GM18870 (cell line): ENCODE data around the gene THSD7A.

Source experiments
- ATAC-seq: cut with Tn5 transposase; IDR thresholded peaks from one replicate; pipeline ENCODE4 v1.9.1; 2021; ENCODE audit warnings: moderate library complexity; ENCODE audit not compliant: unreplicated experiment

Gene THSD7A

DNA sequence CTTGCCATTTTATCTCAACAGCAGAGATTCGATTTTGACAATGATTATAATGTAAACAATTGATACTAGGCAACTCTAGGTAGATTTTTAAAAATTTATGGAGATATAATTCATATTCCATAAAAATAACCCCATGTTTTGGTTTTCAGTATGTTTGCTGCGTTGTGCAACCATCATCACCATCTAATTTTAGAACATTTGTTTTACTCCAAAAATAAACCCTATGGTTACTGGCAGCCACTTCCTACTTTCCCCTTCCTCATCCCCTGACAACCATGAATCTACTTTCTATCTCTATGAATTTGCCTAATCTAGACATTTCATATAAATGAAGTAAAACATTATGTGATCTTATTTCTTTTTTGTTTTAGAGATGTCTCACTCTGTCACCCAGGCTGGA lies 401.9 kb downstream of the THSD7A start:
- no peak for ATAC-seq

DNA sequence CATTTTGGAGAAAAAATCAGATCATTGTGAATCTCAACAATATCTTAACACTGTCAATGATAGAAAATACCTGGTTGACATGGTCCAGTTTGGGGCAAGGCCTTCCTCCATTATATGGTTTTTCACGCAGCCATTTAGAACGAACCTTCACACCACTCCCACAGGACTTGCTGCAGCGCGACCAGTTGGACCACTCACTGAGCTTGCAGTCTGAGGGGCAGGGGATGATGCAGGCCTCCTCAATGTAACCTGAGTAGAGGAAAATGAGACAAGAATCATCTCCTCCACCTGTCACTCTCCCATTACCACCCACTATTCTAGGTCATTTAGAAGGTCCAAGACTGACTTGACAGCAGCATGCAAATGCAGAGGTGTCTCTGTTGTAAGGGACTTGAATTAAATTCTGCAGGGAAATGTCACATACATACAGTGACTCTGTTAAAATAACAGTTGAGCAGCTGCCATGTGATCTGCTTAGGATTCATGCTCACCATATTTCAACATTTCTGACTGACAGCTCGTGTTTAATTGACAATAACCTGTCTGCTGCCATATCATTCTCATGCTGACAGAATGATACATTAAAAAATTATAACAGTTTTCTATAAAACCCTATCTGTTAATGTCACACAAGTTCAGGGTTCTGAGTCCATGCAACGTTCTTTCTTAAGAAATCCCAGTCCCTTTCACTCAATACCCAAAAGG lies 403.0 kb downstream of the THSD7A start:
- ATAC-seq = no peak

- ATAC-seq = peak; percentile 67
Observed at GRCh38 chr7:11427686-11428273, 404.2 kb downstream of the THSD7A start.

- ATAC-seq = no peak
Observed at GRCh38 chr7:11424006-11424405, 408.0 kb downstream of the THSD7A start.

GRCh38 chr7:11420049-11420448 lies 411.9 kb downstream of the THSD7A start:
- ATAC-seq = no peak

DNA sequence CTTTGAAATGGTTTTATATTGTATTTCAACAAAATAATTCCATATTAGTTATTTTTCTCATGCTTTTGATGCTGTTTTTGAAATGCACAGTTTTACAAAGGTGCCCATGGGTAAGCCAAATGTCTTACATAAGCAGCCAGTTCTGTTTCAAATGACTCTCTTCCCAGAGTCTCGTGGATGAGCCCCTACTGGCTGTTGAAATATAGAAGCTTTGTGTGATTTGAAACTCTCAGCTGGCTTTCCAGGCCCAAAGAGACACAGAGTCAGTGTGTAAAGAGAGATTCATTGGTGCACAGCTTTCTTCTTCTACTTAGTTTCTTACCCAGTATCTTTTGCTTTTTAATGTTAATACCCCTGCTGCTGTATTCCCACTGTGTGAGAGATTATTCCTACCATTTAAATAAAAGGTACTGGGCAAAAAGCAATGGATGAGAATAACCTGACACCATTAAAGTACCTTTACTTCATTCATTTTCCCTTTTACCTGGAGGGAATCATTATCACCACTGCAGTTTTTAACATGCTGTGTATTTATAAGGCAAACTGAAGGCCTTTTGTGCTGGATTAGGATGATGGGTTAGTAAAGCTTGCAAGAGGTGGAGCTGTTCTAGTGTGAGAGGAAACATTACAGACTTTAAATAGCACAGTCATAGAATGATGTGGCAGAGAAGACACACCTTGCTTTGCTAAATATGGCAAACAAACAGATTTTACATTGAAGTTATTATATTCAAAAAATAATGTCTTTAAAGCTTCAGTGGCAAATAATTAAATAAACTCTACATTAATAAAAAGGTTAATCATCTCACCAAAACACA lies 415.1 kb downstream of the THSD7A start:
- ATAC-seq = no peak

DNA sequence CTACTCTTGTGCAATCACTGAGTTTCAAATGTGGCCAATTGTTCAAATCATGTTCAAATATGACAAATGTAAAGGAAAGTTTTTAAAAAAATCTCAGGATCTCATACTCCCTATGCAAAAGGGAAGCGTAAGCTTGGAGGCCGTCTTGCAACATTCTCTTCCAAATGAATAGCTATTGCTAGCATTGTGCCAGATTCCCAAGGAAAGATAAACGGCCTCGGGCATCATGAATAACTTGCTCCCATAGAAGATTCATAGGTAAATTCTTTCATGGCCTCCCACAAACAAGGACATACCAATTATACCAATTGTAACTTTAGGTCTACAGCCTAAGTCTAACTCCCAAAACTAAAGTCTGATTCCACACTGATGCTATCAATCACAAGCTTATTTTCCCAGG lies 416.9 kb downstream of the THSD7A start:
- ATAC-seq = no peak

GRCh38 chr7:11413901-11414300 lies 418.1 kb downstream of the THSD7A start:
- ATAC-seq = no peak

DNA sequence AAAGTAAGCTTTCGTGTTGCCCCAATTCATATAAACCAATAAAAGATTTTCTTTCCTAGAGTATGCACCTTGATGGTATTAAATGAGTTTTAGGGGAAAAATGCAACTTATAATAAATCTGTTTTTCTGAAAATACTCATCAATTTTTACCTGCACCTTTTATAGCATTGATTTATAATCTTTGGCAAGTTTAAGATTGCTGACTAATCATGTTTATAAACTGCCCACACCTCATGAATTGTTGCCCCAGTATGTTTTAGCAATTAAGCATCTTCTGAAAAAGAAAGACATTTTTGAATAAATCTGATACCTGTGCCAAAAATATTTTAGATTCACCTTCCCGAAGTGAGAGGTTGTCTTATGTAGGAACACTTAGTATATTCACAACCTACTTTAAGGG lies 420.0 kb downstream of the THSD7A start:
- no peak for ATAC-seq

DNA sequence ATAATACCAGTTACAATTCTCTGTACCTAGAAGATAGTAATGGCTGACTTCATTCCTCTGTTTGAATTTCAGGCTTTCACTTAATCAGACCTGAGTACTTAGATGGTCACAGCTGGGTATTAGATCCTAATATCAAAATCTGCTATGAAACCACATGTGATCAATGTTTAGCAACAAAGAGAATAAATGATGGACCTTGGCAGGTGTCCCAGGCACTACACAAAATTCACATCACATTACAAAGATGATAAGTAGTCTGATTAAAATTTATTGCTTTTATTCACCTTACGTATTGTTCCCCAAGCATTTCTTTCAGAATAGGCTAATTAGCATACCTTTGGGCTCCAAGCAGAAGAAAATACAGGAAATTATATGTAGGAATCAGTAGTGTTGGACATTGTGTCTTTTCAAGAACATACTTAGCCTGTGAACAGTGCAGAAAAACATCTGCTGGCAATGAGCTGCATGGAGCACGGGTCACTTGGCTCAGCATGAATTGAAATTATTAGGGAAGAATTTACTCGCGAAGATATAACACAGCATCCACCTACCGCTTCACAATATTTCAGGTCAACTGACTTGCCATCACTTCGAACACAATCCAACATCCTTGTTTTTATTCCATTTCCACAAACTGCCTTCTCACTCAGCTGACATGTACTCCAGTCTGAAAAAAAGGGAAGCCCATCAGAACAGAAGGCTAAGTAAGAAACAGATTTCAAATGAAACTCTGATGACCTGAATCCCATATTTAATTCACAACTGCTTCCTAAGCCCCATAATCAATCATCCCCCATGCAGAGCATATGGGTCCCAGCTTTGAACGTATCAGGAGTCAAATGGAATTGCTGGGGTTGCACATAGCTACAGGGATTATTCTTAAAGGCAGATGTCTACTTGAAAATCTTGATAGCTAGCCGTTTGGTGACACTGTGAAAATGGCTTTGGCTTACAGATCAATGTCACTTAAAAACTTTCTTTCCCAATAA lies 421.0 kb downstream of the THSD7A start:
- no peak for ATAC-seq

- ATAC-seq = no peak
Observed at GRCh38 chr7:11404355-11404754, 427.6 kb downstream of the THSD7A start.

DNA sequence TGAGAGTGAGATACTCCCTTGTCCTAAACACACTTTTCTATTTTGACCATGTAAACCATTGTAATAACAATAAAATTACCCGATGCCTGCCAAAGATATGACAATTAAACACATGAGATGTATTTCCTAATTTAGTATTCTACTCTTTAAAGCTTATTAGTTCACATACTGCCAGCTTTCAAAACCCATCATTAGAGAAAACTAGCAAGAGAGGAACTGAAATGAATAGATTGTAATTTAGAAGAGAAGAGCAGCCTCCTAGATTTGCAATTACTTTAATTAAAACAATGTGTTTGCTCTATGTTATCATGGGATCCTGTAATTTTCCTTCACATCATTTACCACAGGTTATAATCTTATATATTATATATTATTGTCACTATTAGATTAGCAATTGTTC lies 428.2 kb downstream of the THSD7A start:
- ATAC-seq = no peak

DNA sequence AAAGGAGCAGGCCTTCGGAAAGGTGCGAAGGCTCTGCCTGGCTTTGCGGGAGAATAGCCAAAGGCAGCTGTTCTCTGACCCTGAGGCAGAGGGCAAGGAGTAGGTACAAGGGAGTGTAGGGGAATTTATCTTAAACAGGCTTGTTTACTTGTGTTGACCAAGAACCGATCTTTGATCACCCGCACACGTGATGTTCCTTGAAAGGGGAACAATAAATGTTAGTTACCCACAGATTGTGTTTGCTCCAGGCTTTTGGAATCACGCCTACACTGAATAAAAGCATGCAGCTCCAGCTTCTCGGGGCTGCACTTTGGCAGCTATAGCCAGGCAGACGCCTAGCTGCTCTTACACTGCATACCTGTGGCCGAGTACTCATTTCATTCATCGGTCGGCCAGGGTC lies 437.6 kb downstream of the THSD7A start:
- no peak for ATAC-seq

- no peak for ATAC-seq
Observed at GRCh38 chr7:11379641-11380040, 452.4 kb downstream of the THSD7A start.

- ATAC-seq = no peak
Observed at GRCh38 chr7:11376529-11376928, 455.5 kb downstream of the THSD7A start.

DNA sequence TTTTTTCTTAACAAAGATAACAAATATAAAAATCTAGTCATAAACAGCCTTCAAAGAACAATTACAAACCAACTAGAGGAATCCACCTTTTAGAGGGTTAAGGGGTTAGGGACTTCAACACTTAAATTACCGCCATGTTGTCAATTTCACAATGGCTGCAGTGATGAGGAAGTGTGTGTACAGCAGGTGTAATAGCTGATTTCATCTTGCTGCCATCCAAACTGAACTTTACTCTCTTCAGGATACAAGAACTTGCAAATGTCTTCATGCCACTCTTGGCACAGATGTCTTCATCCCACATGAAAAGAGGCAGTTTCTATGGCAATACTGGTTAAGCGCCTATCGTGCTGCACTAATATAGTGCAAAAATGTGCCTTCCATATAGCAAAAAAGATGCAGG lies 457.4 kb downstream of the THSD7A start:
- ATAC-seq = no peak

- no peak for ATAC-seq
Observed at GRCh38 chr7:11373546-11374142, 458.4 kb downstream of the THSD7A start.

DNA sequence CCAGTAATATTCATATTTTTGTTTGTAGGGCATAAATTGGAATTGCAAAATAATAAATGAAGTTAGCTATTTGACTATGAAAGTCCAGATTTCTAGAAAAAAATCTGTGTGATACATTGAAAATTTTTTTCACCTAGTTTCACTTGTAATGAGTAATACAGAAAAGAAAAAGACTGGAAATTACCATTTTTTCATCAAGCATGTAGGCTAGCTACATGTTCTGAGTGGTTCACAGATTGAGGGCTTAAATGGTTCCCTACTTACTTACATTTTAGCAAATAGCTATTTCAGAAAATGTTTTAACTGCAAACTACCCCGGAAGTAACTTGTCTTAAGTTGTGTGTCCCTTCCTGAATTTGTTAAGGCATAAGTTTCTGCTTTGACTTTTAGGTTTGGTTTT lies 462.3 kb downstream of the THSD7A start:
- no peak for ATAC-seq

DNA sequence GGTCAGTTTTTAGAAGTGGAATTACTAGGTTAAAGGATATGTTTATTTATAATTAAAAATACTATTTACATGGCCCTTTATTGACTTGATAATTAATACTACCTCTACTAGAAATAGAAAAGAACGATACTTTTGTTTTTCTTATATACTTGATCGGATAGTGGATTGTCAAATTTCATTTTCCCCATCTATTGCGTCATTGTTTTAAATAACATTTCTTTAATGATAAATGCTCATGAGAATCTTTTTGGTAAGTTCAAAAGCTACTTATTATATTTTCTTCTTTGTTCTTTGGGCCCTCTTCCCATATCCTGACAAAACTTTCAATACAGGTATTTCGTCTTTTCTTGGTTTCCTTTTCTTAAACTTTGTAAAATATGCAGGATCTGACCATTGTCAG lies 465.9 kb downstream of the THSD7A start:
- ATAC-seq = no peak

- ATAC-seq = no peak
Observed at GRCh38 chr7:11358637-11359036, 473.4 kb downstream of the THSD7A start.
